HUES6 (cell line): ENCODE results near the gene CLMN.

Experiments
- H3K27ac ChIP-seq: 2 replicates; pipeline ENCODE4 v1.7.0; 2013; ENCODE audit warnings: low read depth, mild to moderate bottlenecking, low read length, inconsistent platforms
- H3K27me3 ChIP-seq: 2 replicates; pipeline ENCODE4 v1.6.1; 2013; ENCODE audit warnings: low read length; ENCODE audit not compliant: control insufficient read depth, insufficient read depth
- H3K36me3 ChIP-seq: 2 replicates; pipeline ENCODE4 v1.6.1; 2013; ENCODE audit warnings: low read length; ENCODE audit not compliant: control insufficient read depth, insufficient read depth
- H3K4me1 ChIP-seq: 2 replicates; pipeline ENCODE4 v1.6.1; 2013; ENCODE audit warnings: low read length; ENCODE audit not compliant: control insufficient read depth, insufficient read depth
- H3K4me3 ChIP-seq: 2 replicates; pipeline ENCODE4 v1.5.1; 2013; ENCODE audit warnings: low read depth, low read length
- H3K9ac ChIP-seq: one replicate; pipeline ENCODE4 v1.6.1; 2013; ENCODE audit warnings: mild to moderate bottlenecking, low read length
- H3K9me3 ChIP-seq: 2 replicates; pipeline ENCODE4 v1.6.1; 2013; ENCODE audit warnings: low read depth, low read length; ENCODE audit not compliant: control insufficient read depth, insufficient read depth

Gene CLMN

DNA sequence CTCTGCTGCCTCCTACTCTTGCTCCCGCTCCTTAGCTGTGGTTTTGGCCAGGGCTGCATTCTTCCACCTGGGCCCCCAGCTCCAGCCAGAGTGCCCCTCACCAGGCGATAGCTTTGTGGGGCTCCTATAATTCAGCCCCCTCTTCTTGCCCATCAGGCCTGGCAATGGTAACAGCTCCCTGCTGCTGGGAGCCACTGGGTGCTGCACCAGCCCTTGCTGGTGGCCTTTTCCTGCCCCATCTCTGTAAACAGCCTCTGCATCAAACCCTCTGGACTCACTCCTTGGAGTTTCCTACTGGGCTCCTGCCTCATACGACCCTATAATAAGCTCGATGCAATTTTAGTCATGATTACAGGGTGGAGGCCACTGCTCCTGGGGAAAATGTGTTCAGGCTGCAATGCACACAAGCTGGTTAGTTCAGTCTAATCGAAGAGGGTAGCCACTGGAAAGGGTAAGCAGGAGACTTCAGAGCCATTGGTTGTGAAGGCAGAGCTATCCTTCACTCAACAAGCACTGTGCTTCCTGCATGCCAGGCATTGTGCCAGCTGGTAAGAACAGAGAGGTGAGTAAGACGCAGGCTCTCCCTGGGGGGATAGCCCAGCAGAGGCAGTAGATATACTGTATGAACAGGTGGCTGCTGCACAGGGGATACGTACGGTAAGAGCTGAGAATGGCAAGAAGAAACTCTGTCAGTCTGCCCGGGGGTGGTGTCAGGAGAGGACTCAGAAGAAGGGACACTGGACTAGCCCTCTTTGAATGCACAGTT is 24.7 kb downstream of the CLMN start:
- Histone ChIP-seq H3K9me3 (peaks cover 3% of the 10 kb centered on the region; the same call in 1 of the 2 replicates), H3K27ac (no peak overlapping the region), H3K4me3 (no peak overlapping the region), H3K9ac (no peak overlapping the region), H3K4me1 (peaks cover 12% of the 10 kb centered on the region; the same call in 1 of the 2 replicates), H3K27me3 (no peaks in the 10 kb centered on the region), H3K36me3 (no peaks in the 10 kb centered on the region)

DNA sequence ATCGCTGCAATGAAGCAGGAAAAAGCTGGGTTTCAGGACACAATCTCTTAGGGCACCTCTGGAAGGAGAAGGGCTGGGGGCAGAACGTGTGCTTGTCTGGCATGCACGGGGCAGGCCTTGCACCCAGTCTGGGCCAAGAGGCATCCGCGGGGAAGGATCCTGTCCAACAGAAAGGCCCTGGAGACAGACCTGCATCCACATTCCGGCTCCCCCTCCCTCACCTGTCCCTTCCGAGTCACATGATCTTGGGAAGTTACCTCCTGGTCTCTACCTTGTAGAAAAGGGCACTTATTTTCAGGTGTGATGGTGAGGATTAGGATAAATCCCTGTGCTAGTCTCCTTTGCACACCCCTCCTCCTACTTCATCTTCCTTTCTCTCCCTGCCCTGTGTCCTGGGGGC is 25.4 kb downstream of the CLMN start:
- Histone ChIP-seq H3K27ac (no peak overlapping the region), H3K4me1 (peaks cover 12% of the 10 kb centered on the region; the same call in 1 of the 2 replicates)

GRCh38 chr14:95293449-95293848 is 26.3 kb downstream of the CLMN start:
- no peak overlapping the region for H3K9ac ChIP-seq
- H3K27me3 ChIP-seq = no peaks in the 10 kb centered on the region
- H3K9me3 ChIP-seq = peaks cover 3% of the 10 kb centered on the region; the same call in 1 of the 2 replicates
- H3K4me3 ChIP-seq = no peak overlapping the region
- peaks cover 12% of the 10 kb centered on the region; the same call in 1 of the 2 replicates for H3K4me1 ChIP-seq
- H3K36me3 ChIP-seq = no peaks in the 10 kb centered on the region
- no peak overlapping the region for H3K27ac ChIP-seq

More for the DNA sequence above, 25.4 kb downstream of the CLMN start:
- H3K4me3 ChIP-seq = no peak overlapping the region
- no peak overlapping the region for H3K9ac ChIP-seq
- no peaks in the 10 kb centered on the region for H3K36me3 ChIP-seq
- H3K9me3 ChIP-seq = peaks cover 3% of the 10 kb centered on the region; the same call in 1 of the 2 replicates
- no peaks in the 10 kb centered on the region for H3K27me3 ChIP-seq

GRCh38 chr14:95292660-95293425 is 26.9 kb downstream of the CLMN start:
- peaks cover 3% of the 10 kb centered on the region; the same call in 1 of the 2 replicates for H3K9me3 ChIP-seq
- H3K4me3 ChIP-seq = no peak overlapping the region
- no peaks in the 10 kb centered on the region for H3K27me3 ChIP-seq
- H3K36me3 ChIP-seq = no peaks in the 10 kb centered on the region
- H3K4me1 ChIP-seq = peaks cover 12% of the 10 kb centered on the region; the same call in 1 of the 2 replicates
- H3K9ac ChIP-seq = no peak overlapping the region
- no peak overlapping the region for H3K27ac ChIP-seq

DNA sequence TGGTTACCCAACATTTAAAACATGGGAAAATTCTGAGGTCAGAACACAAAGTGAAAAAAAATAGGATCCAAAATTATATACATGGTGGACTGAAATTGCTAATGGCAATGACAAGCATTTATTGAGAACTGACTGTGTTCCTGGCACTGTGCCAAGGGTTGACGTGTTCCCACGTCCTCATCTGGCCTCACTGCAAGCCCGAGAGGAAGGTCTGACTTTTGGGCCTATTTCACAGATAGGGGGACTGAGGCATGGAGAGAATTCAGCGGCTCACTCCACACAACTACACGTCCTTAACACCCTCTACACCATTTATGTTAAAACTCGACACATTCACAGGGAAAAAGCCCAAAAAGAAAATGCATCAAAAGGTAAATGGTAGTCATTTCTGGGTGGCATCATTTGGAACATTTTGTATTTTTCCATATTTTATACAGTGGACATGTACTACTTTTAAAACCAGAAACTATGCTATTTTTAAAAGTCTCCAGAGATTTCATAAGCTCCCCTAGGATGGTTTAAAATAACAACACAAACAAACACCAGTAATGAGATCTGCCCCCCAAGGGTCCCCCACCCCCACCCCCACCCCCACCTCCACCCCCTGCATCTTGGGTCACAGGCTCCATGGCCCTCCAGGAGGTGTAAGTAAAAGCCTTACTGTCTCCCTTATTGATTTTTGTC is 27.7 kb downstream of the CLMN start:
- H3K36me3 ChIP-seq = no peaks in the 10 kb centered on the region
- no peak overlapping the region for H3K27ac ChIP-seq
- H3K4me3 ChIP-seq = no peak overlapping the region
- H3K9me3 ChIP-seq = peaks cover 3% of the 10 kb centered on the region; the same call in 1 of the 2 replicates
- H3K27me3 ChIP-seq = no peaks in the 10 kb centered on the region
- H3K4me1 ChIP-seq = peaks cover 12% of the 10 kb centered on the region; the same call in 1 of the 2 replicates
- no peak overlapping the region for H3K9ac ChIP-seq

- Histone ChIP-seq H3K27me3 (no peaks in the 10 kb centered on the region), H3K9ac (no peak overlapping the region), H3K36me3 (no peaks in the 10 kb centered on the region), H3K27ac (no peak overlapping the region), H3K4me3 (no peak overlapping the region), H3K4me1 (peaks cover 12% of the 10 kb centered on the region; the same call in 1 of the 2 replicates), H3K9me3 (peaks cover under 1% of the 10 kb centered on the region; the same call in 1 of the 2 replicates)
Measured at GRCh38 chr14:95290871-95291431, 28.8 kb downstream of the CLMN start.

DNA sequence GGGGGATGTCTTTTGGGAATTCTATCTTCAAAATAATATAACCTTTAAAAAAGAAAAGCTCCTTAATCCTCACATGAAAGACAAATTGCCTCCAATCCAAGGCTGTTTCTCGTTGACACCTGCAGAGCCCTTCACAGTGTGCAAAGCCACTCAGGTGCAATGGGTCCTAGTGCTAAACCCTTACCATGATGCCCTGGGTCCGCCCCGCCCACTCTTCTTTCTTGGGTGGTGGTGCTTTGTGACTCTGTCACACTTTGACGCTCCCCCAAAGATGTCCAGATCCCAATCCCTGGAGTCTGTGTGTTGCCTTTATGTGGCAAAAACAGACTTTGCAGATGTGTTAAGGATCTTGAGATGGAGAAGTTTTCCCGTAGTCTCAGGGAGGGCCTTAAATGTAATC is 29.7 kb downstream of the CLMN start:
- H3K4me3 ChIP-seq = no peak overlapping the region
- H3K4me1 ChIP-seq = peaks cover 12% of the 10 kb centered on the region; the same call in 1 of the 2 replicates
- no peaks in the 10 kb centered on the region for H3K36me3 ChIP-seq
- H3K9me3 ChIP-seq = no peaks in the 10 kb centered on the region
- no peak overlapping the region for H3K9ac ChIP-seq
- no peak overlapping the region for H3K27ac ChIP-seq
- no peaks in the 10 kb centered on the region for H3K27me3 ChIP-seq

- no peak overlapping the region for H3K4me3 ChIP-seq
- H3K9ac ChIP-seq = no peak overlapping the region
- no peaks in the 10 kb centered on the region for H3K27me3 ChIP-seq
- H3K9me3 ChIP-seq = no peaks in the 10 kb centered on the region
- H3K4me1 ChIP-seq = peaks cover 12% of the 10 kb centered on the region; the same call in 1 of the 2 replicates
- H3K27ac ChIP-seq = no peak overlapping the region
- H3K36me3 ChIP-seq = no peaks in the 10 kb centered on the region
Measured at GRCh38 chr14:95289323-95290010, 30.2 kb downstream of the CLMN start.

DNA sequence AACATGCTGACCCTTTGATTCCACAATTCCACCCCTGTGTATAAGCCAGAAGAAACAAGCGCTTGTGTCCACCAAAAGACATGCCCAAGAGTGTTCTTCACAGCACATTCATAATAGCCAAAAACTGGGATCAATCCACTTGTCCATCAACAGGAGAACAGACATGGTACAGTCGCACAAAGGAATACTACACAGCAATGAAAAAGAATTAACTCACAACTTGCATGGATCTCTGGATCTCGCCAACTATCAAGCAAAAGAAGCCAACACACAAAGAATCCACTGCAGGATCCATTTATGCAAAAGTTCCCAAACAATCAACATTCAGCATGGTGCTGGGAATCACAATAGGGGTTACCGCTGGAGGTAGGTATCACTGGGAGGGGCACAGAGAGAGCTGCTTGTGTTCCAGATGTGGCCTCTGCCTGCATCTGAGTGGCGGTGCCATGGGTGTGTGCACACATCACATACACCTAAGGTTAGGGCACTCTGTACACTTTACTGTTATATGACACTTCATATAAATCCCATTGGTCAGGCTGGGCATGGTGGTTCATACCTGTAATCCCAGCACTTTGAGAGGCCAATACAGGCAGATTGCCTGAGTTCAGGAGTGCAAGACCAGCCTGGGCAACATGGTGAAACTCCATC is 30.9 kb downstream of the CLMN start:
- Histone ChIP-seq H3K27me3 (no peaks in the 10 kb centered on the region), H3K36me3 (no peaks in the 10 kb centered on the region), H3K9ac (no peak overlapping the region)

More for the DNA sequence above, 30.9 kb downstream of the CLMN start:
- Histone ChIP-seq H3K9me3 (no peaks in the 10 kb centered on the region), H3K27ac (no peak overlapping the region), H3K4me1 (peaks cover 12% of the 10 kb centered on the region; the same call in 1 of the 2 replicates), H3K4me3 (no peak overlapping the region)
